Skeletal muscle tissue (tissue), 4 donors: ENCODE results near the gene IL17REL. TPM values are rescaled to one million over a fixed set of nuclear protein-coding genes. Genes with fewer than 3 reads are reported as not detected.
"Not testable (repeated sequence)": the region's sequence is repeated elsewhere in the genome, so short reads cannot be mapped to it uniquely, and the experiment has no call there.

Source experiments
- H3K27ac ChIP-seq: one replicate; pipeline ENCODE4 v1.7.0; 2013; ENCODE audit warnings: mild to moderate bottlenecking, low read depth, low read length, inconsistent platforms
- H3K27me3 ChIP-seq, 3 donors: one replicate each; pipeline ENCODE4 v1.7.0; 2013; ENCODE audit warnings: low read length in 3 of 3; ENCODE audit not compliant: control insufficient read depth in 3 of 3, insufficient read depth in 3 of 3
- H3K36me3 ChIP-seq, 3 donors: one replicate each; pipeline ENCODE4 v1.7.0; 2013; ENCODE audit warnings: low read length in 3 of 3; ENCODE audit not compliant: control insufficient read depth in 3 of 3, insufficient read depth in 3 of 3
- H3K4me1 ChIP-seq, 3 donors: one replicate each; pipeline ENCODE4 v1.7.0; 2013; ENCODE audit warnings: low read length in 3 of 3, mild to moderate bottlenecking in 3 of 3; ENCODE audit not compliant: control insufficient read depth in 3 of 3, insufficient read depth in 3 of 3
- H3K4me3 ChIP-seq, 3 donors: one replicate each; pipeline ENCODE4 v1.7.0; 2013; ENCODE audit warnings: low read length in 3 of 3
- H3K9ac ChIP-seq, 3 donors: one replicate each; pipeline ENCODE4 v1.7.0; 2013; ENCODE audit warnings: low read length in 3 of 3, mild to moderate bottlenecking in 3 of 3, moderate library complexity in 2 of 3, low read depth in 1 of 3
- H3K9me3 ChIP-seq, 3 donors: one replicate each; pipeline ENCODE4 v1.7.0; 2013; ENCODE audit warnings: low read length in 3 of 3; ENCODE audit not compliant: control insufficient read depth in 3 of 3
- total RNA-seq: library from RNA; depleted of rRNA; stranded (reverse); fragments of >200 nt; gene quantifications from one replicate; pipeline ENCODE4 v1.2.3, GENCODE V29; 2014
- donor health status: Osteomylitis.

The IL17REL gene
- total RNA-seq, 1 donor from 2014 or later = not detected

DNA sequence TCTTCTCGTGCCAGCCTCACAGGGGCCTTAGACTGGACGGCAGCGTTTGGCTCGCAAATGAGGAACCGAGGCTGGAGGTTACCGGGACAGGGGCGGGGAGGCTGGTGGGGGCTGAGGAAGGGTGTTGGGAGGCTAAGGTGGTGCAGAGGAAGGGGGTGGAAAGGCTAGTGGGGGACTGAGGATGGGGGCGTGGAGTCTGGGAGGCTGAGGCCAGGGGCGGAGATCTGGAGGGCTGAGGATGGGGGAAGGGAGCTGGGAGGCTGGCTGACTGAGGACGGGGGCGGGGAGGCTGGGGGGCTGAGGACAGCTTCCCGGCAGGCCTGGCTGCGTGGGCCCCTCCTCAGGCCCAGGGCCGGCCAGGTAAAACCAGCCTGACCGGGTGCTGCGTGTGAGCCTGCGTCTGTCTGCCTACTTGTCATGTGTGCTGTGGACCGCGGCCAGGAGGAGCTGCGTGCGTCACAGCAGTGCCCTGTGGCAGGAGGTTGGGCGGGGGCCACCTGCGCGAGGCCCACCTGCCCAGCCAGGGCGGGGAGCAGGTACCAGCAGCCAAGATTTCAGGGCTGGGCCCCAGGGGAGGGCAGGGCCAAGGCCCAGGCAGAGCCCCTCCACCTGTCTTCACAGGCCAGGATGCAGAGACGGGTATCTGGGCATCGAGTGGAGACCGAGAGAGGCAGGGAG is 61.4 kb downstream of the IL17REL start:
- H3K27ac ChIP-seq = no peak overlapping the region
- no peak overlapping the region for H3K4me3 ChIP-seq
- peaks cover 30 to 39% (median 38%) of the 10 kb centered on the region in 3 donors for H3K4me1 ChIP-seq
- no peaks in the 10 kb centered on the region for H3K27me3 ChIP-seq
- H3K36me3 ChIP-seq = no peaks in the 10 kb centered on the region
- H3K9ac ChIP-seq = no peak overlapping the region
- no peaks in the 10 kb centered on the region for H3K9me3 ChIP-seq

- no peaks in the 10 kb centered on the region for H3K27me3 ChIP-seq
- no peak overlapping the region for H3K4me3 ChIP-seq
- no peak overlapping the region for H3K9ac ChIP-seq
- no peaks in the 10 kb centered on the region for H3K9me3 ChIP-seq
- no peak overlapping the region for H3K27ac ChIP-seq
- H3K36me3 ChIP-seq = no peaks in the 10 kb centered on the region
- peaks cover 25 to 35% (median 33%) of the 10 kb centered on the region in 3 donors for H3K4me1 ChIP-seq
Measured at GRCh38 chr22:49950396-49950994, 62.1 kb downstream of the IL17REL start.

DNA sequence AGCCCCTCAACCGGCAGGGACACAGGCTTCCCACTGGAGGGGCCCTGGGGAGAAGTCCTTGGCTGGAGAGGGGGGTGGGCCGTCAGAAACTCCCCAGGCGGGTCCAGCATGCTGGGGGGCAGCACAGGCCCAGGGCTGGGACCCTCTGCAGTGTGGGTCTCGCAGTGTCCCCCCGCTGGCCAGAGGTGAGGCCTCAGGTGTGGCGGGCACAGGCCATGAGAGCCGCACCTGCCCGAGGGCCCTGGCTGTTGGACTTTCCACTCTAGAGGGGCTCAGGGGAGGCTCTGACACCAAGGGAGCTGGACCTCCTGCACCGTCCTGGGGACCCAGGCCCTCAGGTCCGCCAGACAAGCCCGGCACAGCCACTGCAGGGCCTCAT is 62.7 kb downstream of the IL17REL start:
- no peaks in the 10 kb centered on the region for H3K27me3 ChIP-seq
- no peaks in the 10 kb centered on the region for H3K36me3 ChIP-seq
- H3K27ac ChIP-seq = no peak overlapping the region
- no peak overlapping the region for H3K4me3 ChIP-seq
- H3K4me1 ChIP-seq = peaks cover 19 to 29% (median 28%) of the 10 kb centered on the region in 3 donors
- no peaks in the 10 kb centered on the region for H3K9me3 ChIP-seq
- H3K9ac ChIP-seq = no peak overlapping the region

DNA sequence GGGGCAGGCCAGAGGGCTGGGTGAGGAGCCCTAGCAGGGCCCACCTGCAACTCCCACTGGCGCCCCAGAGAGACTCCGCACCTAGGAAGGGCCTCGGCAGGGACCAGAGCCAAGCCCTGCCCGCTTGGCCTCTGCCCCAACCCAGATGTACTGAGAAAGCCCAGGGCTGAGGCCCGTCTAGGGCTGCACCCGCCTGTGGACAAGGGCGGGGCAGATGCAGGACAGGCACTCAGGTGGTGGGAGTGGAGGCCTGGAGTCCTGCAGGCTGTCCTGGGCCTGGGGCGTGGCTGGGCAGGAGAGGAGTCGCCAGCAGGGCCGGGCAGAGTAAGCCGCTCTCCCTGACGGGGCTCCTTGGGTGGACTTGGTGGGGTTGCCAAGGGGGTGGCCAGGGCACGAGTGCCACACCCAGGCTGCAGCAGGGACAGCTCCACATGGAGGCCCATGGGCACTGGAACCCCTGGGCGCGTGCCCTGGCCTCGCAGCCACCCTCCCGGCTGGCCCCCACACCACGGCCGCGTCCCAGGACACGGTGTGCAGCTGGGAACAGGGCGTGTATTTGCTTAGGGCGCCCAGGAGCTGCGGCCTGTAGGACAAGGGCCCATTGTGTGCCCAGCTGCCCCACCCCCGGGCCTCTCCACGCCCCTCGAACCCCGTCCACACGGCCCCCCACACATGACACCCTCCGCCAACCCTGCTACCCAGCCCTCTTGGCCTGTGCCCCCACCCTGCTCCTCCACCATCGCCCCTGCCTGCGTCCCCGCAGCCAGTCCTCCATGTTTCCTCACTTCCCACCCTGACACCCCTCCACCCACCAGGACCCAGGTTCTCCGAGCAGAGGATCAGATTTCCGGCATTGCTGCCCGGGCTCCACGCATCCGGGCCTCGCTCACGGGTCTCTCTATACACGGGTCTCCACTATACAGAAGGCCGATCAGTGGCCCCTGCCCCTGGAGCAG is 63.3 kb downstream of the IL17REL start:
- no peaks in the 10 kb centered on the region for H3K36me3 ChIP-seq
- no peak overlapping the region for H3K4me3 ChIP-seq
- no peaks in the 10 kb centered on the region for H3K9me3 ChIP-seq
- H3K27ac ChIP-seq = no peak overlapping the region
- peaks cover 12 to 23% (median 22%) of the 10 kb centered on the region in 3 donors for H3K4me1 ChIP-seq
- H3K27me3 ChIP-seq = no peaks in the 10 kb centered on the region
- H3K9ac ChIP-seq = no peak overlapping the region

DNA sequence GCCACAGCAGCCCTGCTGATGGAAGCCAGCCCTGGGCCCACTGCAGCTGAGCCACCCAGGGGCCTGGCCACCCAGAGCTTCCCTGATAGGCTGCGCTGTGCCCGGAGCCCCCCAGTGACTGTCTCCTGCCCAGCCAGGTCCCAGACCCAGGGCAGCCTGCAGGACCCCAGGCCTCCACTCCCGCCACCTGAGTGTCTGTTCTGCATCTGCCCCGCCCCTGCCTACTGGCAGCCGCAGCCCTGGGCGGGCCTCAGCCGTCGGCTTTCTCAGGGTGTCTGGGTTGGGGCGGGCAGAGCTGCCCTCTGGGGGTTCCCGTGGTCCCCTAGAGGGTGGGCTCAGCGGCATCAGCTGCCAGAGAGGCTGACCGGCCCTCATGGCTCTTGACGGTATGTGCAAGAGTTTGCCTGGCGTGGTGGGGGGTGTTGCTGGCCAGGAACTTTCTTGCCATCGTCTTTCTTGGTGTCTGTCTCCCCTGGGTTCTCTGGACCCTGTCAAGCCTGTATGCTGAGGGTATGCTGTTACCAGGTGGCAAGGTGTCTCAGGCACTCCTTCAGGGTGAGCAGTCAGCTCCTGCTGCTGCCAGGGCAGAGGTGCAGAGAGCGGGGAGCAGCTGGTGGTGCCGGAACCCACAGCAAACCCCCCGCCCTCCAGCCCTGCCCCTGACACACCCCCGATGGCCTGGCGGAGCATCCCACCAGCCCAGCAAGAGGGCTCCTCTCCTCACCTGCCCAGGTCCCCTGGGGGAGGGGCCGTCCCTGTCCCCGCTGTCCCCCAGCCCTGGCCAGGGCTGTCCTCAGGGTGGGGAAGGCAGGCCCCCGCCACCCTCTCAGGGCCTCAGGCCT is 64.2 kb downstream of the IL17REL start:
- H3K9me3 ChIP-seq = no peaks in the 10 kb centered on the region
- peaks cover 3 to 15% (median 13%) of the 10 kb centered on the region in 3 donors for H3K4me1 ChIP-seq
- no peak overlapping the region for H3K9ac ChIP-seq
- no peak overlapping the region for H3K4me3 ChIP-seq
- H3K27ac ChIP-seq = no peak overlapping the region
- no peaks in the 10 kb centered on the region for H3K36me3 ChIP-seq
- no peaks in the 10 kb centered on the region for H3K27me3 ChIP-seq

DNA sequence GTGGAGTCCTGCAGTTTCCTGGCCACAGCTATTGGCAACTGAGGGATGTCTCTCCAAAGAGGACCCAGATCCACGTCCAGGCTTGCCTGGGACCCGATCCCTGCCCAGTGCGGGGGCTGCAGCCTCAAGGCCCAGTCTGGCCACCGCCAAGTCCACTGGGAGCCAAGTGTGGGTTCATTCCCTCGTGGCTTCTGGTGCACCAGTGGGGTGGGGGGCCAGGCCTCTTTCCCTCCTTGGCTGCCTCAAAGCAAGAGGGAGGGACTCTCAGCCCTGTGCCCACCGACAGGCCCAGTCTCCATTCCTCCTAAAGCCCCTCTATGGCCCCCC is 65.3 kb downstream of the IL17REL start:
- no peak overlapping the region for H3K27ac ChIP-seq
- no peak overlapping the region for H3K4me3 ChIP-seq
- H3K9me3 ChIP-seq = no peaks in the 10 kb centered on the region

GRCh38 chr22:49946612-49947295 is 65.8 kb downstream of the IL17REL start:
- H3K36me3 ChIP-seq = no peaks in the 10 kb centered on the region
- H3K9me3 ChIP-seq = no peaks in the 10 kb centered on the region
- H3K27me3 ChIP-seq = no peaks in the 10 kb centered on the region
- no peak overlapping the region for H3K27ac ChIP-seq
- no peak overlapping the region for H3K4me3 ChIP-seq
- peaks cover 0 to 6% (median 3%) of the 10 kb centered on the region in 3 donors for H3K4me1 ChIP-seq
- H3K9ac ChIP-seq = no peak overlapping the region

More for the DNA sequence above, 65.3 kb downstream of the IL17REL start:
- no peaks in the 10 kb centered on the region for H3K27me3 ChIP-seq
- H3K4me1 ChIP-seq = peaks cover 0 to 5% (median 4%) of the 10 kb centered on the region in 3 donors
- no peaks in the 10 kb centered on the region for H3K36me3 ChIP-seq
- H3K9ac ChIP-seq = no peak overlapping the region

DNA sequence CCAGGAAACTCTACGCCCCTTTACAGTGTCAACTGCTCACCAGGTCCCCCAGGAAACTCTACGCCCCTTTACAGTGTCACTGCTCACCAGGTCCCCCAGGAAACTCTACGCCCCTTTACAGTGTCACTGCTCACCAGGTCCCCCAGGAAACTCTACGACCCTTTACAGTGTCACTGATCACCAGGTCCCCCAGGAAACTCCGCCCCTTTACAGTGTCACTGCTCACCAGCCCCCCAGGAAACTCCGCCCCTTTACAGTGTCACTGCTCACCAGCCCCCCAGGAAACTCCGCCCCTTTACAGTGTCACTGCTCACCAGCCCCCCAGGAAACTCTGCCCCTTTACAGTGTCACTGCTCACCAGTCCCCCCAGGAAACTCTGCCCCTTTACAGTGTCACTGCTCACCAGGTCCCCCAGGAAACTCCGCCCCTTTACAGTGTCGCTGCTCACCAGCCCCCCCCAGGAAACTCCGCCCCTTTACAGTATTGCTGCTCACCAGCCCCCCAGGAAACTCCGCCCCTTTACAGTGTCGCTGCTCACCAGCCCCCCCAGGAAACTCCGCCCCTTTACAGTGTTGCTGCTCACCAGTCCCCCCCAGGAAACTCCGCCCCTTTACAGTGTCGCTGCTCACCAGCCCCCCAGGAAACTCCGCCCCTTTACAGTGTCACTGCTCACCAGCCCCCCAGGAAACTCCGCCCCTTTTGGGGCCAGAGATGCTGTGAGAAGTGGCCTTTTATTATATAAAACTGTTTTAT is 67.3 kb downstream of the IL17REL start:
- H3K27me3 ChIP-seq, H3K4me3 ChIP-seq, H3K36me3 ChIP-seq, H3K27ac ChIP-seq, H3K9me3 ChIP-seq, H3K9ac ChIP-seq: not testable (repeated sequence)
- H3K4me1 ChIP-seq = peaks cover 4 to 10% (median 6%) of the 10 kb centered on the region in 3 donors
